K562 (cell line): ENCODE data around the gene PDE4A. TPM values are rescaled to one million over a fixed set of nuclear protein-coding genes. Genes with fewer than 3 reads are reported as not detected.

Experiments used
- BMI1 ChIP-seq: fragments of 150-350 bp; IDR thresholded peaks from 2 replicates; pipeline ENCODE4 v1.6.1; 2014; ENCODE audit warnings: low read length
- CREBBP ChIP-seq: IDR thresholded peaks from one replicate; pipeline ENCODE4 v1.6.1; 2012; ENCODE audit warnings: low read depth, mild to moderate bottlenecking, control low read depth, inconsistent platforms, low read length
- EP400 ChIP-seq: fragments of 450-650 bp; IDR thresholded peaks from 2 replicates; pipeline ENCODE4 v1.6.1; 2017; ENCODE audit warnings: antibody characterized with exemption, mild to moderate bottlenecking, moderate library complexity
- EZH2 ChIP-seq: IDR thresholded peaks from 2 replicates; pipeline ENCODE4 v1.6.1; 2012; ENCODE audit warnings: low read depth, mild to moderate bottlenecking, inconsistent platforms, low read length, borderline replicate concordance
- FOXJ3 ChIP-seq: sonication (generic); formaldehyde crosslinking; IDR thresholded peaks from 2 replicates; pipeline ENCODE4 v1.4.0; 2020; ENCODE audit warnings: mild to moderate bottlenecking, missing genetic modification reagents
- HEY1 ChIP-seq: fragments of 250-450 bp; sonication (Bioruptor Pico); IDR thresholded peaks from 2 replicates; pipeline ENCODE4 v1.5.0; 2020; ENCODE audit warnings: mild to moderate bottlenecking, moderate library complexity, borderline replicate concordance
- MEF2D ChIP-seq: conservative IDR thresholded peaks from 2 replicates; pipeline ENCODE4 v1.6.1; 2016; ENCODE audit warnings: low read depth, missing genetic modification characterization, missing compliant biosample characterization
- PHF8 ChIP-seq: fragments of 200-600 bp; sonication (generic); IDR thresholded peaks from 2 replicates; pipeline ENCODE4 v1.6.1; 2012; ENCODE audit warnings: mixed run types, mild to moderate bottlenecking, inconsistent platforms, low read length, moderate library complexity, borderline replicate concordance
- RFX1 ChIP-seq: fragments of 450-650 bp; IDR thresholded peaks from 2 replicates; pipeline ENCODE4 v1.6.1; 2016; ENCODE audit warnings: mild to moderate bottlenecking, moderate library complexity
- SIN3B ChIP-seq: fragments of 450-650 bp; IDR thresholded peaks from 2 replicates; pipeline ENCODE4 v1.6.1; 2017; ENCODE audit warnings: low read depth, mild to moderate bottlenecking, moderate library complexity
- SLC30A9 ChIP-seq: fragments of 250-450 bp; sonication (Bioruptor Pico); IDR thresholded peaks from 2 replicates; pipeline ENCODE4 v1.8.0; 2022; ENCODE audit warnings: mild to moderate bottlenecking, moderate library complexity
- SREBF2 ChIP-seq: sonication (generic); formaldehyde crosslinking; IDR thresholded peaks from 2 replicates; pipeline ENCODE4 v1.4.0; 2020; ENCODE audit warnings: mild to moderate bottlenecking, missing genetic modification reagents
- ZNF165 ChIP-seq: fragments of 250-450 bp; sonication (Bioruptor Pico); IDR thresholded peaks from 2 replicates; pipeline ENCODE4 v1.4.0; 2020; ENCODE audit warnings: borderline replicate concordance
- ZNF217 ChIP-seq: sonication (generic); formaldehyde crosslinking; IDR thresholded peaks from 2 replicates; pipeline ENCODE4 v1.8.0; 2022; ENCODE audit warnings: mild to moderate bottlenecking, missing genetic modification reagents
- ZNF232 ChIP-seq: sonication (generic); formaldehyde crosslinking; IDR thresholded peaks from 2 replicates; pipeline ENCODE4 v1.8.0; 2022; ENCODE audit warnings: mild to moderate bottlenecking, missing genetic modification reagents
- ZNF780A ChIP-seq: fragments of 250-450 bp; sonication (Bioruptor Pico); IDR thresholded peaks from 2 replicates; pipeline ENCODE4 v1.5.0; 2021; ENCODE audit warnings: mild to moderate bottlenecking
- polyA plus RNA-seq, 8 experiments: library from polyadenylated mRNA; depleted of rRNA in 4 of 8; stranded (reverse) in 5 of 8; unstranded in 3 of 8; fragments of >200 nt; fragmentation: Nextera tagmentation in 2 of 8; fragmentation: Illumina TruSeq in 1 of 8; extraction: Ambion mirVana in 2 of 8; extraction: Trizol in 1 of 8; gene quantifications; 2 replicates each; pipeline versions ENCODE4 v1.2.1 to v1.2.3, GENCODE V29; 2011 to 2014; ENCODE audit warnings: inconsistent platforms in 1 of 8, missing spikeins in 1 of 8
- total RNA-seq, 7 experiments: library from RNA; depleted of rRNA in 6 of 7; stranded (reverse); fragments of >200 nt in 6 of 7; fragmentation: Illumina TruSeq in 2 of 7; extraction: Trizol in 2 of 7; gene quantifications; 2 replicates each; pipeline versions ENCODE4 v1.2.1 to v1.2.3, GENCODE V29; 2011 to 2021; ENCODE audit warnings: low replicate concordance in 1 of 7
- TF ChIP-seq, protein P1 (sequence below): fragments of 450-650 bp; IDR thresholded peaks from 2 replicates; pipeline ENCODE4 v1.6.1; 2016
- TF ChIP-seq, protein P2 (sequence below): fragments of 450-650 bp; IDR thresholded peaks from 2 replicates; pipeline ENCODE4 v1.6.1; 2017; ENCODE audit warnings: mild to moderate bottlenecking, moderate library complexity
- TF ChIP-seq, protein P3 (sequence below): fragments of 250-450 bp; sonication (Bioruptor Pico); IDR thresholded peaks from 2 replicates; pipeline ENCODE4 v1.4.0; 2020; ENCODE audit warnings: mild to moderate bottlenecking, moderate library complexity, borderline replicate concordance
- TF ChIP-seq, protein P4 (sequence below), 2 experiments: fragments of 250-450 bp in 1 of 2; fragments of 450-650 bp in 1 of 2; sonication (Bioruptor Pico) in 1 of 2; IDR thresholded peaks; 2 replicates each; pipeline versions ENCODE4 v1.6.1 to v1.8.0; 2016 to 2021; ENCODE audit warnings: mild to moderate bottlenecking in 2 of 2, moderate library complexity in 2 of 2, missing compliant biosample characterization in 1 of 2, missing genetic modification characterization in 1 of 2
- TF ChIP-seq, protein P5 (sequence below): sonication (generic); formaldehyde crosslinking; IDR thresholded peaks from 2 replicates; pipeline ENCODE4 v1.8.0; 2022; ENCODE audit warnings: mild to moderate bottlenecking, low read depth, missing genetic modification reagents
- TF ChIP-seq, protein P6 (sequence below): fragments of 250-450 bp; sonication (Bioruptor Pico); IDR thresholded peaks from 2 replicates; pipeline ENCODE4 v1.4.0; 2020; ENCODE audit warnings: mild to moderate bottlenecking, moderate library complexity

PDE4A gene
- total and polyA plus RNA-seq, 9 of the 15 experiments (the other 6 are each of a cell fraction or from before 2014, with no cell fraction given), result 0.66 to 26.9 (median 4.6) TPM

DNA sequence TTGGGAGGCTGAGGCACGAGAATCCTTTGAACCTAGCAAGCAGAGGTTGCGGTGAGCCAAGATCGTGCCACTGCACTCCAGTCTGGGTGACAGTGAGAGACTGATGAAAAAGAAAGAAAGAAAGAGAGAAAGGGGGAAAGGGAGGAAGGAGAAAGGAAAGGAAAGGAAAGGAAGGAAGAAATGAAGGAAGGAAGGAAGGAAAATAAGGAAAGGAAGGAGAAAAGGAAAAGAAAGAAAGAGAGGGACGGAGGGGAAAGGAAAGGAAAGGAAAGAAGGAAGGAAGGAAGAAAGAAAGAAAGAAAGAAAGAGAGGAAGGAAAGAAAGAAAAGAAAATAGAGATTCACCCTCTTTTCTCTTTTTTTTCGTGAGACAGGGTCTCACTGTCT, 8.7 kb downstream of the PDE4A start (continued):
- TF ChIP-seq, protein P1, sequence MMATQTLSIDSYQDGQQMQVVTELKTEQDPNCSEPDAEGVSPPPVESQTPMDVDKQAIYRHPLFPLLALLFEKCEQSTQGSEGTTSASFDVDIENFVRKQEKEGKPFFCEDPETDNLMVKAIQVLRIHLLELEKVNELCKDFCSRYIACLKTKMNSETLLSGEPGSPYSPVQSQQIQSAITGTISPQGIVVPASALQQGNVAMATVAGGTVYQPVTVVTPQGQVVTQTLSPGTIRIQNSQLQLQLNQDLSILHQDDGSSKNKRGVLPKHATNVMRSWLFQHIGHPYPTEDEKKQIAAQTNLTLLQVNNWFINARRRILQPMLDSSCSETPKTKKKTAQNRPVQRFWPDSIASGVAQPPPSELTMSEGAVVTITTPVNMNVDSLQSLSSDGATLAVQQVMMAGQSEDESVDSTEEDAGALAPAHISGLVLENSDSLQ, result no peak
- no peak for TF ChIP-seq HEY1 (CRISPR knock-in tag)
- no peak for TF ChIP-seq MEF2D (tag)
- TF ChIP-seq ZNF217 (CRISPR knock-in tag), result no peak
- TF ChIP-seq SLC30A9 (CRISPR knock-in tag), result no peak
- TF ChIP-seq ZNF780A, result no peak
- TF ChIP-seq, protein P2, sequence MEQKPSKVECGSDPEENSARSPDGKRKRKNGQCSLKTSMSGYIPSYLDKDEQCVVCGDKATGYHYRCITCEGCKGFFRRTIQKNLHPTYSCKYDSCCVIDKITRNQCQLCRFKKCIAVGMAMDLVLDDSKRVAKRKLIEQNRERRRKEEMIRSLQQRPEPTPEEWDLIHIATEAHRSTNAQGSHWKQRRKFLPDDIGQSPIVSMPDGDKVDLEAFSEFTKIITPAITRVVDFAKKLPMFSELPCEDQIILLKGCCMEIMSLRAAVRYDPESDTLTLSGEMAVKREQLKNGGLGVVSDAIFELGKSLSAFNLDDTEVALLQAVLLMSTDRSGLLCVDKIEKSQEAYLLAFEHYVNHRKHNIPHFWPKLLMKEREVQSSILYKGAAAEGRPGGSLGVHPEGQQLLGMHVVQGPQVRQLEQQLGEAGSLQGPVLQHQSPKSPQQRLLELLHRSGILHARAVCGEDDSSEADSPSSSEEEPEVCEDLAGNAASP, result no peak
- TF ChIP-seq, protein P3, sequence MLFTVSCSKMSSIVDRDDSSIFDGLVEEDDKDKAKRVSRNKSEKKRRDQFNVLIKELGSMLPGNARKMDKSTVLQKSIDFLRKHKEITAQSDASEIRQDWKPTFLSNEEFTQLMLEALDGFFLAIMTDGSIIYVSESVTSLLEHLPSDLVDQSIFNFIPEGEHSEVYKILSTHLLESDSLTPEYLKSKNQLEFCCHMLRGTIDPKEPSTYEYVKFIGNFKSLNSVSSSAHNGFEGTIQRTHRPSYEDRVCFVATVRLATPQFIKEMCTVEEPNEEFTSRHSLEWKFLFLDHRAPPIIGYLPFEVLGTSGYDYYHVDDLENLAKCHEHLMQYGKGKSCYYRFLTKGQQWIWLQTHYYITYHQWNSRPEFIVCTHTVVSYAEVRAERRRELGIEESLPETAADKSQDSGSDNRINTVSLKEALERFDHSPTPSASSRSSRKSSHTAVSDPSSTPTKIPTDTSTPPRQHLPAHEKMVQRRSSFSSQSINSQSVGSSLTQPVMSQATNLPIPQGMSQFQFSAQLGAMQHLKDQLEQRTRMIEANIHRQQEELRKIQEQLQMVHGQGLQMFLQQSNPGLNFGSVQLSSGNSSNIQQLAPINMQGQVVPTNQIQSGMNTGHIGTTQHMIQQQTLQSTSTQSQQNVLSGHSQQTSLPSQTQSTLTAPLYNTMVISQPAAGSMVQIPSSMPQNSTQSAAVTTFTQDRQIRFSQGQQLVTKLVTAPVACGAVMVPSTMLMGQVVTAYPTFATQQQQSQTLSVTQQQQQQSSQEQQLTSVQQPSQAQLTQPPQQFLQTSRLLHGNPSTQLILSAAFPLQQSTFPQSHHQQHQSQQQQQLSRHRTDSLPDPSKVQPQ (CRISPR knock-in tag), result no peak
- TF ChIP-seq, protein P4, sequence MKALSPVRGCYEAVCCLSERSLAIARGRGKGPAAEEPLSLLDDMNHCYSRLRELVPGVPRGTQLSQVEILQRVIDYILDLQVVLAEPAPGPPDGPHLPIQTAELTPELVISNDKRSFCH (CRISPR knock-in tag; IDR thresholded peaks at IDR 0.05), result no peak
- TF ChIP-seq, protein P4 (tag; IDR thresholded peaks at IDR 0.05), result no peak
- TF ChIP-seq EZH2, result no peak
- no peak for TF ChIP-seq SREBF2
- no peak for TF ChIP-seq FOXJ3 (CRISPR knock-in tag)
- no peak for TF ChIP-seq CREBBP
- no peak for TF ChIP-seq RFX1
- TF ChIP-seq ZNF232 (CRISPR knock-in tag), result no peak
- TF ChIP-seq SIN3B, result no peak
- TF ChIP-seq, protein P5, sequence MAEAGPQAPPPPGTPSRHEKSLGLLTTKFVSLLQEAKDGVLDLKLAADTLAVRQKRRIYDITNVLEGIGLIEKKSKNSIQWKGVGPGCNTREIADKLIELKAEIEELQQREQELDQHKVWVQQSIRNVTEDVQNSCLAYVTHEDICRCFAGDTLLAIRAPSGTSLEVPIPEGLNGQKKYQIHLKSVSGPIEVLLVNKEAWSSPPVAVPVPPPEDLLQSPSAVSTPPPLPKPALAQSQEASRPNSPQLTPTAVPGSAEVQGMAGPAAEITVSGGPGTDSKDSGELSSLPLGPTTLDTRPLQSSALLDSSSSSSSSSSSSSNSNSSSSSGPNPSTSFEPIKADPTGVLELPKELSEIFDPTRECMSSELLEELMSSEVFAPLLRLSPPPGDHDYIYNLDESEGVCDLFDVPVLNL, result no peak
- no peak for TF ChIP-seq EP400
- no peak for TF ChIP-seq ZNF165
- TF ChIP-seq, protein P6, sequence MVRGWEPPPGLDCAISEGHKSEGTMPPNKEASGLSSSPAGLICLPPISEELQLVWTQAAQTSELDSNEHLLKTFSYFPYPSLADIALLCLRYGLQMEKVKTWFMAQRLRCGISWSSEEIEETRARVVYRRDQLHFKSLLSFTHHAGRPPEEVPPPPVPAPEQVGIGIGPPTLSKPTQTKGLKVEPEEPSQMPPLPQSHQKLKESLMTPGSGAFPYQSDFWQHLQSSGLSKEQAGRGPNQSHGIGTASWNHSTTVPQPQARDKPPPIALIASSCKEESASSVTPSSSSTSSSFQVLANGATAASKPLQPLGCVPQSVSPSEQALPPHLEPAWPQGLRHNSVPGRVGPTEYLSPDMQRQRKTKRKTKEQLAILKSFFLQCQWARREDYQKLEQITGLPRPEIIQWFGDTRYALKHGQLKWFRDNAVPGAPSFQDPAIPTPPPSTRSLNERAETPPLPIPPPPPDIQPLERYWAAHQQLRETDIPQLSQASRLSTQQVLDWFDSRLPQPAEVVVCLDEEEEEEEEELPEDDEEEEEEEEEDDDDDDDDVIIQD, result no peak
- no peak for TF ChIP-seq BMI1
- TF ChIP-seq PHF8, result no peak
